K562 (cell line): ENCODE data around the gene RHO. TPM values are rescaled to one million over a fixed set of nuclear protein-coding genes. Genes with fewer than 3 reads are reported as not detected.

ENCODE experiments used
- polyA plus RNA-seq, 8 experiments: library from polyadenylated mRNA; depleted of rRNA in 4 of 8; stranded (reverse) in 5 of 8; unstranded in 3 of 8; fragments of >200 nt; fragmentation: Nextera tagmentation in 2 of 8; fragmentation: Illumina TruSeq in 1 of 8; extraction: Ambion mirVana in 2 of 8; extraction: Trizol in 1 of 8; gene quantifications; 2 replicates each; pipeline versions ENCODE4 v1.2.1 to v1.2.3, GENCODE V29; 2011 to 2014; ENCODE audit warnings: inconsistent platforms in 1 of 8, missing spikeins in 1 of 8
- total RNA-seq, 7 experiments: library from RNA; depleted of rRNA in 6 of 7; stranded (reverse); fragments of >200 nt in 6 of 7; fragmentation: Illumina TruSeq in 2 of 7; extraction: Trizol in 2 of 7; gene quantifications; 2 replicates each; pipeline versions ENCODE4 v1.2.1 to v1.2.3, GENCODE V29; 2011 to 2021; ENCODE audit warnings: low replicate concordance in 1 of 7
- TF ChIP-seq, protein P1 (sequence below), 2 experiments: fragments of 450-650 bp; formaldehyde crosslinking in 1 of 2; IDR thresholded peaks; 2 replicates each; pipeline versions ENCODE4 v1.4.0 to v1.6.1; 2014 to 2020; ENCODE audit warnings: mild to moderate bottlenecking in 2 of 2, borderline replicate concordance in 1 of 2, low read depth in 1 of 2
- TF ChIP-seq, protein P2 (sequence below): fragments of 250-450 bp; sonication (Bioruptor Pico); IDR thresholded peaks from 2 replicates; pipeline ENCODE4 v1.5.0; 2021

RHO gene
- total and polyA plus RNA-seq, 9 of the 15 experiments (the other 6 are each of a cell fraction or from before 2014, with no cell fraction given): not detected

DNA sequence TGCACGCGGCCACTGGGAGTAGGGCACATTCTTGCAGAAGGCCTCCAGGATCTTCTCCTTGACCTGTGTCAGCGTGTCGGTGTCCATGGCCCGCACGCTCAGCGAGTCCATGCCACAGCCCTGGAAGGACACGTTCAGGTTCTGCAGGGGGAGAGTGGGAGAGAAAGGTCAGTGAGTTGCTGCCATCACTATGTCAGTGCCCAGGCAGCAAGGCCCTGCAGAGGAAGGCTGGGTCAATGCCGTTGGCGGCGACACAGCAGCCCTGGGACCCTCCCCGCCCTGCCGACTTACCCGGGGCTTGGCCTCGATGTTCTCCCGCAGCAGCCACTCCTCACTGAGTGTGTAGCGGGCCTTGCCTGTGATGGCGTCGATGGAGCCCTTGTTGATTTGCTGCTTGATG is 34.4 kb downstream of the RHO start (continued):
- TF ChIP-seq, protein P1, sequence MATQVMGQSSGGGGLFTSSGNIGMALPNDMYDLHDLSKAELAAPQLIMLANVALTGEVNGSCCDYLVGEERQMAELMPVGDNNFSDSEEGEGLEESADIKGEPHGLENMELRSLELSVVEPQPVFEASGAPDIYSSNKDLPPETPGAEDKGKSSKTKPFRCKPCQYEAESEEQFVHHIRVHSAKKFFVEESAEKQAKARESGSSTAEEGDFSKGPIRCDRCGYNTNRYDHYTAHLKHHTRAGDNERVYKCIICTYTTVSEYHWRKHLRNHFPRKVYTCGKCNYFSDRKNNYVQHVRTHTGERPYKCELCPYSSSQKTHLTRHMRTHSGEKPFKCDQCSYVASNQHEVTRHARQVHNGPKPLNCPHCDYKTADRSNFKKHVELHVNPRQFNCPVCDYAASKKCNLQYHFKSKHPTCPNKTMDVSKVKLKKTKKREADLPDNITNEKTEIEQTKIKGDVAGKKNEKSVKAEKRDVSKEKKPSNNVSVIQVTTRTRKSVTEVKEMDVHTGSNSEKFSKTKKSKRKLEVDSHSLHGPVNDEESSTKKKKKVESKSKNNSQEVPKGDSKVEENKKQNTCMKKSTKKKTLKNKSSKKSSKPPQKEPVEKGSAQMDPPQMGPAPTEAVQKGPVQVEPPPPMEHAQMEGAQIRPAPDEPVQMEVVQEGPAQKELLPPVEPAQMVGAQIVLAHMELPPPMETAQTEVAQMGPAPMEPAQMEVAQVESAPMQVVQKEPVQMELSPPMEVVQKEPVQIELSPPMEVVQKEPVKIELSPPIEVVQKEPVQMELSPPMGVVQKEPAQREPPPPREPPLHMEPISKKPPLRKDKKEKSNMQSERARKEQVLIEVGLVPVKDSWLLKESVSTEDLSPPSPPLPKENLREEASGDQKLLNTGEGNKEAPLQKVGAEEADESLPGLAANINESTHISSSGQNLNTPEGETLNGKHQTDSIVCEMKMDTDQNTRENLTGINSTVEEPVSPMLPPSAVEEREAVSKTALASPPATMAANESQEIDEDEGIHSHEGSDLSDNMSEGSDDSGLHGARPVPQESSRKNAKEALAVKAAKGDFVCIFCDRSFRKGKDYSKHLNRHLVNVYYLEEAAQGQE (IDR thresholded peaks at IDR 0.05; ENCODE audit: borderline replicate concordance): no peak
- TF ChIP-seq, protein P1 (CRISPR knock-in tag; IDR thresholded peaks at IDR 0.05; ENCODE audit: low read depth): no peak
- TF ChIP-seq, protein P2, sequence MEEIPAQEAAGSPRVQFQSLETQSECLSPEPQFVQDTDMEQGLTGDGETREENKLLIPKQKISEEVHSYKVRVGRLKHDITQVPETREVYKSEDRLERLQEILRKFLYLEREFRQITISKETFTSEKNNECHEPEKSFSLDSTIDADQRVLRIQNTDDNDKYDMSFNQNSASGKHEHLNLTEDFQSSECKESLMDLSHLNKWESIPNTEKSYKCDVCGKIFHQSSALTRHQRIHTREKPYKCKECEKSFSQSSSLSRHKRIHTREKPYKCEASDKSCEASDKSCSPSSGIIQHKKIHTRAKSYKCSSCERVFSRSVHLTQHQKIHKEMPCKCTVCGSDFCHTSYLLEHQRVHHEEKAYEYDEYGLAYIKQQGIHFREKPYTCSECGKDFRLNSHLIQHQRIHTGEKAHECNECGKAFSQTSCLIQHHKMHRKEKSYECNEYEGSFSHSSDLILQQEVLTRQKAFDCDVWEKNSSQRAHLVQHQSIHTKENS: no peak
